ENCODE data around the gene RAD1.

DNA sequence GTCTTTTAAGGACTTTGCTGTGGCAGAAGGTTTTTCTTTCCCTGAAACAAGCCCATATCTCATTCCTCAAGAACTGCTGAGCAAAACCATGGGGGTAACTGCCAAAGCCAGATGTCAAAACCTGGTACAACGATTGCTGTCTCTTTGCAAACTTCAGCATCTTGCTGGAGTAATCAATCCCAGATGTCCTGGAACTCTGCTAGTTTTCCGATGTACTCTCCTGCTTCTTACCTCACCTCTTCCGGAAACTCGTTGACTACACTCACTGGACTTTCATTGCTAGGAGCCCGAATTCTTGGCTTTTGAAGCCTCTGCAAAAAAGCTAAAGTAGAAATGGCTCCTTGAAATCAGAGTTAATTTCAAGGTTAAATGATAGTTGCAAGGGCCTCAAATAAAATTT is 23.3 kb downstream of the RAD1 start:
- TF ChIP-seq, protein P1, sequence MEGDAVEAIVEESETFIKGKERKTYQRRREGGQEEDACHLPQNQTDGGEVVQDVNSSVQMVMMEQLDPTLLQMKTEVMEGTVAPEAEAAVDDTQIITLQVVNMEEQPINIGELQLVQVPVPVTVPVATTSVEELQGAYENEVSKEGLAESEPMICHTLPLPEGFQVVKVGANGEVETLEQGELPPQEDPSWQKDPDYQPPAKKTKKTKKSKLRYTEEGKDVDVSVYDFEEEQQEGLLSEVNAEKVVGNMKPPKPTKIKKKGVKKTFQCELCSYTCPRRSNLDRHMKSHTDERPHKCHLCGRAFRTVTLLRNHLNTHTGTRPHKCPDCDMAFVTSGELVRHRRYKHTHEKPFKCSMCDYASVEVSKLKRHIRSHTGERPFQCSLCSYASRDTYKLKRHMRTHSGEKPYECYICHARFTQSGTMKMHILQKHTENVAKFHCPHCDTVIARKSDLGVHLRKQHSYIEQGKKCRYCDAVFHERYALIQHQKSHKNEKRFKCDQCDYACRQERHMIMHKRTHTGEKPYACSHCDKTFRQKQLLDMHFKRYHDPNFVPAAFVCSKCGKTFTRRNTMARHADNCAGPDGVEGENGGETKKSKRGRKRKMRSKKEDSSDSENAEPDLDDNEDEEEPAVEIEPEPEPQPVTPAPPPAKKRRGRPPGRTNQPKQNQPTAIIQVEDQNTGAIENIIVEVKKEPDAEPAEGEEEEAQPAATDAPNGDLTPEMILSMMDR (IDR thresholded peaks at IDR 0.05) = no peak
- TF ChIP-seq POLR2A (IDR thresholded peaks at IDR 0.05) = no peak
